Activated CD8-positive, alpha-beta T cell treated with anti-CD3 and anti-CD28 coated beads for 36 hours (primary cell): Measurements from ENCODE around the gene USP34. TPM values are rescaled to one million over a fixed set of nuclear protein-coding genes. Genes with fewer than 3 reads are reported as not detected.

Experiments used
- ATAC-seq: fragments of 200-7000 bp; cut with Tn5 transposase; one replicate; pipeline ENCODE4 v1.10.0; 2021; ENCODE audit warnings: mild to moderate bottlenecking, moderate library complexity
- CTCF ChIA-PET: fragments of 350-600 bp; sonication (Branson Sonifier 250); formaldehyde crosslinking; loops from one replicate; lab custom pipeline; 2021; ENCODE audit warnings: antibody characterized with exemption; lab: Charles Lee
- POLR2A ChIA-PET: fragments of 350-600 bp; sonication (Branson Sonifier 250); formaldehyde crosslinking; loops from one replicate; lab custom pipeline; 2021; ENCODE audit warnings: antibody characterized with exemption; lab: Charles Lee
- DNase-seq: peaks from one replicate; pipeline ENCODE4 v3.0.0-alpha.2; 2020
- H3K27ac Mint-ChIP-seq: one replicate; pipeline ENCODE4 v1.8.0; 2021; ENCODE audit warnings: mild to moderate bottlenecking, mixed read lengths
- H3K27me3 Mint-ChIP-seq: one replicate; pipeline ENCODE4 v1.8.0; 2021; ENCODE audit warnings: mixed read lengths
- H3K36me3 Mint-ChIP-seq: one replicate; pipeline ENCODE4 v1.8.0; 2021; ENCODE audit warnings: low read depth, mixed read lengths
- H3K4me1 Mint-ChIP-seq: one replicate; pipeline ENCODE4 v1.8.0; 2021; ENCODE audit warnings: low read depth, mixed read lengths
- H3K4me3 Mint-ChIP-seq: one replicate; pipeline ENCODE4 v1.8.0; 2021; ENCODE audit warnings: mild to moderate bottlenecking, moderate library complexity, mixed read lengths
- H3K9me3 Mint-ChIP-seq: one replicate; pipeline ENCODE4 v1.8.0; 2021; ENCODE audit warnings: mixed read lengths
- CTCF ChIP-seq: fragments of 200-600 bp; IDR thresholded peaks from one replicate; pipeline ENCODE4 v1.8.0; 2022; ENCODE audit warnings: antibody characterized with exemption, mild to moderate bottlenecking
- intact Hi-C: fragments of 100-400 bp; cut with micrococcal nuclease; formaldehyde crosslinking; loops from one replicate; pipeline ENCODE4 v1.10.0; 2022
- total RNA-seq, 2 experiments: library from RNA; stranded (reverse); gene quantifications; one replicate each; pipeline ENCODE4 v1.2.3, GENCODE V29; 2021

USP34 gene, protein sequence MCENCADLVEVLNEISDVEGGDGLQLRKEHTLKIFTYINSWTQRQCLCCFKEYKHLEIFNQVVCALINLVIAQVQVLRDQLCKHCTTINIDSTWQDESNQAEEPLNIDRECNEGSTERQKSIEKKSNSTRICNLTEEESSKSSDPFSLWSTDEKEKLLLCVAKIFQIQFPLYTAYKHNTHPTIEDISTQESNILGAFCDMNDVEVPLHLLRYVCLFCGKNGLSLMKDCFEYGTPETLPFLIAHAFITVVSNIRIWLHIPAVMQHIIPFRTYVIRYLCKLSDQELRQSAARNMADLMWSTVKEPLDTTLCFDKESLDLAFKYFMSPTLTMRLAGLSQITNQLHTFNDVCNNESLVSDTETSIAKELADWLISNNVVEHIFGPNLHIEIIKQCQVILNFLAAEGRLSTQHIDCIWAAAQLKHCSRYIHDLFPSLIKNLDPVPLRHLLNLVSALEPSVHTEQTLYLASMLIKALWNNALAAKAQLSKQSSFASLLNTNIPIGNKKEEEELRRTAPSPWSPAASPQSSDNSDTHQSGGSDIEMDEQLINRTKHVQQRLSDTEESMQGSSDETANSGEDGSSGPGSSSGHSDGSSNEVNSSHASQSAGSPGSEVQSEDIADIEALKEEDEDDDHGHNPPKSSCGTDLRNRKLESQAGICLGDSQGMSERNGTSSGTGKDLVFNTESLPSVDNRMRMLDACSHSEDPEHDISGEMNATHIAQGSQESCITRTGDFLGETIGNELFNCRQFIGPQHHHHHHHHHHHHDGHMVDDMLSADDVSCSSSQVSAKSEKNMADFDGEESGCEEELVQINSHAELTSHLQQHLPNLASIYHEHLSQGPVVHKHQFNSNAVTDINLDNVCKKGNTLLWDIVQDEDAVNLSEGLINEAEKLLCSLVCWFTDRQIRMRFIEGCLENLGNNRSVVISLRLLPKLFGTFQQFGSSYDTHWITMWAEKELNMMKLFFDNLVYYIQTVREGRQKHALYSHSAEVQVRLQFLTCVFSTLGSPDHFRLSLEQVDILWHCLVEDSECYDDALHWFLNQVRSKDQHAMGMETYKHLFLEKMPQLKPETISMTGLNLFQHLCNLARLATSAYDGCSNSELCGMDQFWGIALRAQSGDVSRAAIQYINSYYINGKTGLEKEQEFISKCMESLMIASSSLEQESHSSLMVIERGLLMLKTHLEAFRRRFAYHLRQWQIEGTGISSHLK (N-terminal part only)
- total RNA-seq, result 10 to 100 TPM; 69.0 to 71.3 TPM

- Mint-ChIP-seq H3K27me3 (no peaks in the 10 kb centered on the region), H3K27ac (peak within 1 kb of the TSS; percentile 95), H3K4me3 (peak within 1 kb of the TSS; percentile 89), H3K4me1 (peaks cover 27% of the 10 kb centered on the region), H3K9me3 (no peaks in the 10 kb centered on the region), H3K36me3 (peaks cover 23% of the 10 kb centered on the region)
- peak; percentile 95 for DNase-seq
- CTCF ChIA-PET, result no interaction called here
- ATAC-seq, result peak; percentile 92
- intact Hi-C loops, result loop anchor here (5.0 kb wide), 2 partner anchors 44 to 66 kb away; partner anchors contain the start of gene XPO1
- POLR2A ChIA-PET, result interaction anchor here (1.2 to 1.5 kb wide), 3 partner anchors 45 to 110 kb away, joined by 3 to 6 read pairs (median 3); partner anchors contain the start of gene XPO1
- TF ChIP-seq CTCF, result no peak
Measured at GRCh38 chr2:61470965-61471904, at the start of gene USP34. USP34 (minus strand) TSS chr2:61471087; CDS start chr2:61470692, 395 bp downstream.

DNA sequence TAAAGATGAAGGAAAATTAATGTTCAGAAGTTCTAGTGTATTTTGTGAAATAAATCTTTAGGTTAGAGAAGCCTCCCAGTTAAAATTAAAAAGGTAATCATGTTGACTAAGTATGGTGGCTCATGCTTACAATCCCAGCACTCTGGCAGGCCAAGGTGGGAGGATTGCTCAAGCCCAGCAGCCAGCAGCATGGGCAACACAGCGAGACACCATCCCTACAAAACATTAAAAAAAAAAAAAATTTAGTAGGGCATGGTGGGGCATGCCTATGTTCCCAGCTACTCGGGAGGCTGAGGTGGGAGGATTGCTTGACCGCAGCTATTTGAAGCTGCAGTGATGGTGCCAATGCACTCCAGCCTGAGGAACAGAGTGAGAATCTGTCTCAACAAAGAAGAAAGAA lies 49.4 kb upstream of the USP34 start:
- peaks cover 48% of the 10 kb centered on the region for H3K36me3 Mint-ChIP-seq

GRCh38 chr2:61512768-61513398 lies 42.0 kb upstream of the USP34 start:
- ChIA-PET POLR2A (no interaction called here), CTCF (no interaction called here)
- no peaks in the 10 kb centered on the region for H3K27me3 Mint-ChIP-seq
- peaks cover 16% of the 10 kb centered on the region for H3K4me1 Mint-ChIP-seq
- H3K36me3 Mint-ChIP-seq, result peaks cover 53% of the 10 kb centered on the region
- ATAC-seq (no peak), DNase-seq (no peak)
- intact Hi-C loops, result no loop called here
- no peak for TF ChIP-seq CTCF
- no peaks in the 10 kb centered on the region for H3K9me3 Mint-ChIP-seq
- H3K4me3 Mint-ChIP-seq, result no peak overlapping the region
- H3K27ac Mint-ChIP-seq, result peak overlapping the region; percentile 30

More for the DNA sequence above, 49.4 kb upstream of the USP34 start:
- ATAC-seq (no peak), DNase-seq (no peak)
- Mint-ChIP-seq H3K4me1 (peaks cover 22% of the 10 kb centered on the region), H3K4me3 (no peak overlapping the region), H3K27me3 (no peaks in the 10 kb centered on the region), H3K27ac (no peak overlapping the region), H3K9me3 (no peaks in the 10 kb centered on the region)
- POLR2A ChIA-PET, result interaction anchor here (0.6 kb wide), 2 partner anchors 14 to 19 kb away, joined by 3 read pairs; no protein-coding TSS in a partner anchor
- intact Hi-C loops, result no loop called here
- CTCF ChIA-PET, result no interaction called here
- TF ChIP-seq CTCF, result no peak
